Fibroblast of lung (primary cell): ENCODE data around the gene CCL20. TPM values are rescaled to one million over a fixed set of nuclear protein-coding genes. Genes with fewer than 3 reads are reported as not detected.

Experiments used
- DNase-seq, 2 donors: peaks; one replicate each; pipeline versions ENCODE4 v3.0.0 to v3.0.0-alpha.2; 2010; ENCODE audit warnings: low read depth in 2 of 2
- H2AFZ ChIP-seq: 2 replicates; pipeline ENCODE4 v1.5.1; 2012; ENCODE audit warnings: low read length, control low read depth, inconsistent platforms
- H3K27ac ChIP-seq: 2 replicates; pipeline ENCODE4 v1.5.1; 2011; ENCODE audit warnings: low read length, control low read depth; ENCODE audit not compliant: insufficient read depth
- H3K27me3 ChIP-seq: 2 replicates; pipeline ENCODE4 v1.5.1; 2011; ENCODE audit warnings: mild to moderate bottlenecking, low read length; ENCODE audit not compliant: control insufficient read depth, insufficient read depth
- H3K36me3 ChIP-seq: 2 replicates; pipeline ENCODE4 v1.5.1; 2011; ENCODE audit warnings: low read length; ENCODE audit not compliant: control insufficient read depth, insufficient read depth
- H3K4me1 ChIP-seq: 2 replicates; pipeline ENCODE4 v1.5.1; 2011; ENCODE audit warnings: low read length; ENCODE audit not compliant: control insufficient read depth, insufficient read depth; ENCODE audit errors: extremely low read depth
- H3K4me2 ChIP-seq: 2 replicates; pipeline ENCODE4 v1.5.1; 2011; ENCODE audit warnings: low read length, control low read depth; ENCODE audit not compliant: insufficient read depth; ENCODE audit errors: extremely low read depth
- H3K4me3 ChIP-seq, 4 experiments: fragments of 200-600 bp in 1 of 4; sonication (generic) in 1 of 4; replicated peaks in 1 of 4; 2 replicates each; pipeline ENCODE4 v1.5.1; 2011 to 2016; ENCODE audit warnings: low read length in 4 of 4, low read depth in 3 of 4, mild to moderate bottlenecking in 3 of 4, control low read depth in 2 of 4, inconsistent platforms in 1 of 4, mixed read lengths in 1 of 4; ENCODE audit not compliant: insufficient read depth in 1 of 4; ENCODE audit errors: control extremely low read depth in 1 of 4
- H3K79me2 ChIP-seq: 2 replicates; pipeline ENCODE4 v1.5.1; 2012; ENCODE audit warnings: mild to moderate bottlenecking, low read length, inconsistent platforms; ENCODE audit not compliant: control insufficient read depth, insufficient read depth
- H3K9ac ChIP-seq: 2 replicates; pipeline ENCODE4 v1.5.1; 2011; ENCODE audit warnings: mild to moderate bottlenecking, low read length, control low read depth; ENCODE audit not compliant: insufficient read depth
- H3K9me3 ChIP-seq: 2 replicates; pipeline ENCODE4 v1.5.1; 2012; ENCODE audit warnings: low read depth, low read length; ENCODE audit not compliant: control insufficient read depth, insufficient read depth
- H4K20me1 ChIP-seq: 2 replicates; pipeline ENCODE4 v1.5.1; 2011; ENCODE audit warnings: low read length; ENCODE audit not compliant: control insufficient read depth, insufficient read depth; ENCODE audit errors: extremely low read depth
- EZH2 ChIP-seq: IDR thresholded peaks from 2 replicates; pipeline ENCODE4 v1.5.1; 2012; ENCODE audit warnings: low read length, control low read depth, mild to moderate bottlenecking; ENCODE audit errors: missing control alignments
- polyA plus RNA-seq, 2 donors: library from polyadenylated mRNA; depleted of rRNA in 1 of 2; stranded (reverse) in 1 of 2; unstranded in 1 of 2; fragments of >200 nt; gene quantifications; 2 replicates each; pipeline ENCODE4 v1.2.1, GENCODE V29; 2011 to 2012; ENCODE audit warnings: missing spikeins in 1 of 2
- total RNA-seq: library from RNA; depleted of rRNA; stranded (reverse); fragments of >200 nt; gene quantifications from 2 replicates; pipeline ENCODE4 v1.2.1, GENCODE V29; 2014
- TF ChIP-seq, protein P1 (sequence below), 2 donors: IDR thresholded peaks in 1 of 2; conservative IDR thresholded peaks in 1 of 2; 1 replicate in 1 of 2; 2 replicates in 1 of 2; pipeline ENCODE4 v1.5.1; 2011 to 2012; ENCODE audit warnings: low read length in 2 of 2, control low read depth in 1 of 2, inconsistent platforms in 1 of 2, low read depth in 1 of 2, mild to moderate bottlenecking in 1 of 2

CCL20 gene
- total and polyA plus RNA-seq, 2 donors (not counting 1 experiment from before 2014, with no cell fraction given), result 0.23 TPM; not detected in 1

DNA sequence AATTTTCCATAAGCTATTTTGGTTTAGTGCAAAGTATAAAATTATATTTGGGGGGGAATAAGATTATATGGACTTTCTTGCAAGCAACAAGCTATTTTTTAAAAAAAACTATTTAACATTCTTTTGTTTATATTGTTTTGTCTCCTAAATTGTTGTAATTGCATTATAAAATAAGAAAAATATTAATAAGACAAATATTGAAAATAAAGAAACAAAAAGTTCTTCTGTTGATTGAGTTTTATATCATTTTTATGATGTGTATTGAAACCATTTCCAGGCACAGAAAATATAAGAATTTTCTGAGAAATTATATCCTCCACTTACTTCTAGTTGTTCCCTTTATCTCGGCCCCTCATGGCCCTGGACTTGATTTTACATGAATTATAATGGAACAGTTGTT lies 3.7 kb downstream of the CCL20 start:
- peaks cover 13% of the 10 kb centered on the region for H3K4me1 ChIP-seq
- no peaks in the 10 kb centered on the region for H3K36me3 ChIP-seq
- no peak overlapping the region for H2AFZ ChIP-seq
- H3K9me3 ChIP-seq, result no peaks in the 10 kb centered on the region
- no peaks in the 10 kb centered on the region for H3K27me3 ChIP-seq
- no peaks in the 10 kb centered on the region for H3K79me2 ChIP-seq
- DNase-seq, result no peak
- peak overlapping the region; percentile 89 for H3K27ac ChIP-seq
- H3K4me3 ChIP-seq, result peak overlapping the region in 1 of 4 experiments; percentile 68
- H3K4me2 ChIP-seq, result no peak overlapping the region
- H3K9ac ChIP-seq, result no peak overlapping the region
- TF ChIP-seq, protein P1, sequence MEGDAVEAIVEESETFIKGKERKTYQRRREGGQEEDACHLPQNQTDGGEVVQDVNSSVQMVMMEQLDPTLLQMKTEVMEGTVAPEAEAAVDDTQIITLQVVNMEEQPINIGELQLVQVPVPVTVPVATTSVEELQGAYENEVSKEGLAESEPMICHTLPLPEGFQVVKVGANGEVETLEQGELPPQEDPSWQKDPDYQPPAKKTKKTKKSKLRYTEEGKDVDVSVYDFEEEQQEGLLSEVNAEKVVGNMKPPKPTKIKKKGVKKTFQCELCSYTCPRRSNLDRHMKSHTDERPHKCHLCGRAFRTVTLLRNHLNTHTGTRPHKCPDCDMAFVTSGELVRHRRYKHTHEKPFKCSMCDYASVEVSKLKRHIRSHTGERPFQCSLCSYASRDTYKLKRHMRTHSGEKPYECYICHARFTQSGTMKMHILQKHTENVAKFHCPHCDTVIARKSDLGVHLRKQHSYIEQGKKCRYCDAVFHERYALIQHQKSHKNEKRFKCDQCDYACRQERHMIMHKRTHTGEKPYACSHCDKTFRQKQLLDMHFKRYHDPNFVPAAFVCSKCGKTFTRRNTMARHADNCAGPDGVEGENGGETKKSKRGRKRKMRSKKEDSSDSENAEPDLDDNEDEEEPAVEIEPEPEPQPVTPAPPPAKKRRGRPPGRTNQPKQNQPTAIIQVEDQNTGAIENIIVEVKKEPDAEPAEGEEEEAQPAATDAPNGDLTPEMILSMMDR (conservative IDR thresholded peaks at IDR 0.05 in 1 of 2, IDR thresholded peaks at IDR 0.05 in 1 of 2; ENCODE audit: low read depth in 1 of 2, low read length in 2 of 2), result no peak
- H4K20me1 ChIP-seq, result no peaks in the 10 kb centered on the region

DNA sequence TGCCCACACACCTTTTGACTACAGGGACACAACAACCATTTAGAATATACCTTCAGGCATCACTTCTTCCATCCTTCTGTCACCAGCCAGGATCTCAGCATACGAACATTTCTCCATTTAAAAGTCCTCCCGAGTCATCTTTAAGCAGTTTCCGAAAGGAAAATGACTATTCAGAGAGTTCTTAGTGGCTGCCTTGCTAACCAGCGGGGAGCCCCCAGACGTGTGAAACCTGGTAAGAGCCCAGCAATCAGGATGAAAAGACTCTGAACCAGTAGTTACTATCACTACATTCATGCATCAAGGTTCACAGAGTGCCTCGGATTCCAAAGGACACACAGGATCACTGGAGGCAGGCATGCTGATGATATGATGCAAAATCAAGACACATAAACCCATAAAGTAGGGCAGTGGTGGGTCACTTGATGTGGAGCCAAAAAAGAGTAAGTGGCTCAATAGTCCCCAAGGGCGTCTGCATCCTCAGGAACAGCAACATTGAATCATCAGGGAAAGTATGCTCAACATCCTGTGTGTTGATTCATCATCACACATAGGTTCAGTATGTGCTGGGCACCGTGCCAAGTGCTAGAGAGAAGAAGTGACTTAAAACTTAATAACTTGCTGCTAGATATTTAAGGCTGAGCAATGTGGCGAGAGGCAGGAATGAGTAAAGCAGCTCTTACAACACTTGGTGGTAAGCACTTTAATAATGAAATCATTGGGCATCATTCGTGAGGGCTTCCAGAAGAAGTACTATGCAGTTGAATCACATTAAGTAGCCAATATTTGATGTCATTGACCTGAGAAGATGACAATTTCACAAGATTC lies 4.4 kb downstream of the CCL20 start:
- peaks cover 13% of the 10 kb centered on the region for H3K4me1 ChIP-seq
- no peaks in the 10 kb centered on the region for H3K36me3 ChIP-seq
- TF ChIP-seq, protein P1 (conservative IDR thresholded peaks at IDR 0.05 in 1 of 2, IDR thresholded peaks at IDR 0.05 in 1 of 2; ENCODE audit: low read depth in 1 of 2, low read length in 2 of 2), result peak in 1 of 2 donors; percentile 7
- TF ChIP-seq EZH2, result no peak
- H3K27me3 ChIP-seq, result no peaks in the 10 kb centered on the region
- H3K4me3 ChIP-seq, result peak overlapping the region in 2 of 4 experiments; percentile 19 to 68
- DNase-seq, result peak; percentile 100
- H3K9ac ChIP-seq, result peak overlapping the region; percentile 26
- H3K9me3 ChIP-seq, result no peaks in the 10 kb centered on the region
- H2AFZ ChIP-seq, result peak overlapping the region; percentile 50
- H3K27ac ChIP-seq, result peak overlapping the region; percentile 89
- H3K4me2 ChIP-seq, result peak overlapping the region; percentile 90
- H4K20me1 ChIP-seq, result no peaks in the 10 kb centered on the region
- no peaks in the 10 kb centered on the region for H3K79me2 ChIP-seq

DNA sequence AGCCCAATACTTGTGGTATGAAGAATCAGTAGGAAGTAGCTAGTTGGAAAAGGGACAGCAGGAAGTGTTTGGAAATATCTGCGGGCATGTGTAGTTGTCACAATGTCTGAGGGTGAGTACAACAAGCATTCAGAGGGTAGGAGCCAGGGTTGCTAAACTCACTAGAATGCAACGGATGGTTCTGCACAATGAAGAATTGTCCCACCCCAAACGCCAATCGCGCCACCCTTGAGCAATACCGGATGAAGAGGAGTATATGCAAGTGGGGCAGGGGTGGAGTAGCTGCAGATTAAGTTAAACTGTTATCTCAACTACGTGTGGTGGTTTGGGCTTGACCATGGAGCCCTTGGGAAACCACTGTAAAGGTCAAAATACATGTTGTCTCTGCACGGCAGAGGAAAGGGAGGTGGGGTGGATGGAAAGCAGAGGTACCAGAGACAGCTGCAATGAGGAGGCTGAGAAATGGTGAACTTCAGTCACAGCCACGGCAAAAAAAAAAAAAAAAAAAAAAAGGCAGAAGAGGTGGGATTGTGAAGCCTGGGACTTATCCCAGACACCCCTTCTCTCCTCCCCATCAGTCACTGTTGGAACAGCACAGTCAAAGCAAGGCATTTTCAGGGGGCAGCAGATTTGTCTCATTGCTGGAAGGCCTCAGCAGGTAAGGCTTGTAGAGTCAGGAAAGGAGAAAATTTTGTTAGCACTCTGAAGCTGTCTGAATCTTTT lies 5.2 kb downstream of the CCL20 start:
- Histone ChIP-seq H3K36me3 (no peaks in the 10 kb centered on the region), H2AFZ (no peak overlapping the region), H3K9me3 (no peaks in the 10 kb centered on the region), H3K27me3 (no peaks in the 10 kb centered on the region), H3K27ac (peak overlapping the region; percentile 89), H3K79me2 (no peaks in the 10 kb centered on the region), H4K20me1 (no peaks in the 10 kb centered on the region), H3K4me1 (peaks cover 13% of the 10 kb centered on the region), H3K4me2 (peak overlapping the region; percentile 53), H3K4me3 (peak overlapping the region in 1 of 4 experiments; percentile 10), H3K9ac (no peak overlapping the region)
- no peak for TF ChIP-seq EZH2
- TF ChIP-seq, protein P1 (conservative IDR thresholded peaks at IDR 0.05 in 1 of 2, IDR thresholded peaks at IDR 0.05 in 1 of 2; ENCODE audit: low read depth in 1 of 2, low read length in 2 of 2), result no peak
- no peak for DNase-seq
